ENCODE data around the gene BCDIN3D. TPM values are rescaled to one million over a fixed set of nuclear protein-coding genes. Genes with fewer than 3 reads are reported as not detected.

BCDIN3D gene
- total and polyA plus RNA-seq, 2 of the 8 experiments (the other 6 are each of a cell fraction or from before 2014, with no cell fraction given) = 1.6 to 2.4 TPM

DNA sequence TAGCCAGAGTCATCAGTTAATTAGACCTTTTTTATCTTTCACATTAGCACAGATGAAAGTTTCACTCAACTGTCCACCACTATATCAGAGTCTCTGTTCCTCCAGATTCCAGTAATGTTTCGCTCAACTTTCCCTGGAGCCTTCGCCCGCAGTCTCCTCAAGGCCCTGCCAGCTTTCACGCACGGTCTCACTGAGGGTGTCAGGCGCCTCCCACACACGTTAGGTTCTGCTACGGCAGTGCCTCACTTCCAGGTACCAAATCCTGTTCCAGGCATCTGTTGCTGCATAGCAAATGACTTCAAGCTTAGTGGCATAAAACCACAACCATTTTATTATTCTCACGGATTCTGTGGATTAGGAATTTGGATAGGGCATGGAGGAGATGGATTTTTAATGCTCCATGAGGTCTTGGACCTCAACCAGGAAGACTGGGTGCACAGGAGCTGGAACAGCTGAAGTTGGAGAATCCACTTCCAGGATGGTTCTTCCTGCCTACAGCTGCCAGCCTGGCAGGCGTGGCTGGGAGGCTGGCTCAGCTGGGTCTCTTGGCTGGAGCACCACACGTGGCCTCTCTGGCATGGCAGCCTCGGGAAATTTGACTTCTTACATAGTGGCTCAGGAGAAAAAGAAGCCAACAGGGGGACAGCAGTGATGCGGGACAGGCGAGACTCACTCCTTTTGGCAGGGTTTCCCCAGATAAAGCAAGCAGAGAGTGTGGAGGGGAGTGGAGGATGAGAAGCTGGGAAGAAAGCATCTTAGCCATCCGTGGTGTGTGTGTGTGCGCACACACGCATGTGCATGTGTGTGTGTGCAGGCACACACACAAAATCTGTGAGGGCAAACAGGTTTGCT is 21.3 kb upstream of the BCDIN3D start:
- Histone ChIP-seq H3K36me3 (ENCODE audit: control insufficient read depth in 2 of 4, insufficient read depth in 4 of 4, low read length in 3 of 4) (no peaks in the 10 kb centered on the region), H3K4ac (replicated peaks; ENCODE audit: insufficient read length, low read depth, low read length) (no peak overlapping the region), H2BK20ac (ENCODE audit: low read length) (no peak overlapping the region), H2BK120ac (replicated peaks; ENCODE audit: low read depth, low read length) (no peak overlapping the region), H2AK5ac (ENCODE audit: low read depth, low read length) (no peak overlapping the region), H4K5ac (ENCODE audit: insufficient read length, low read depth, low read length) (no peak overlapping the region), H3K23me2 (ENCODE audit: low read depth, low read length) (no peaks in the 10 kb centered on the region; the same call in 1 of the 2 replicates), H3K9me3 (ENCODE audit: insufficient read depth in 2 of 2, low read depth in 1 of 2, low read length in 1 of 2) (peaks cover 4 to 8% of the 10 kb centered on the region in 2 experiments; a peak in 2 of 4 replicates), H3K9ac (replicated peaks in 1 of 4; ENCODE audit: extremely low read depth in 1 of 4, low read depth in 3 of 4, low read length in 3 of 4) (no peak overlapping the region), H3K27me3 (replicated peaks in 1 of 4; ENCODE audit: control insufficient read depth in 3 of 4, extremely low read depth in 1 of 4, insufficient read depth in 3 of 4, low read length in 3 of 4) (peaks cover 0 to 2% (median 0%) of the 10 kb centered on the region in 4 experiments; a peak in 1 of 7 replicates), H3K4me2 (ENCODE audit: insufficient read depth in 1 of 2, low read depth in 2 of 2, low read length in 2 of 2) (no peak overlapping the region), H3K27ac (ENCODE audit: low read depth, low read length) (no peak overlapping the region), H2BK15ac (ENCODE audit: low read length) (no peak overlapping the region), H2AFZ (ENCODE audit: low read length) (no peak overlapping the region), H3K4me1 (replicated peaks in 1 of 4; ENCODE audit: control insufficient read depth in 3 of 4, insufficient read depth in 4 of 4, low read length in 3 of 4) (peaks cover 0 to 3% (median 1%) of the 10 kb centered on the region in 4 experiments; a peak in 3 of 7 replicates), H4K8ac (ENCODE audit: extremely low read depth, insufficient read depth, low read length) (0 out of 2 replicates have a peak overlapping the region, but pooled peaks have one; percentile 42), H2BK12ac (ENCODE audit: low read depth, low read length) (no peak overlapping the region), H2BK5ac (ENCODE audit: low read depth, low read length) (no peak overlapping the region), H4K20me1 (replicated peaks in 1 of 2; ENCODE audit: control insufficient read depth in 1 of 2, insufficient read depth in 2 of 2, low read length in 2 of 2) (no peaks in the 10 kb centered on the region), H3K56ac (replicated peaks; ENCODE audit: insufficient read length, low read depth, low read length) (no peak overlapping the region), H3K18ac (ENCODE audit: extremely low read depth, low read length) (no peak overlapping the region), H3K23ac (ENCODE audit: insufficient read length) (no peak overlapping the region), H3K79me1 (ENCODE audit: low read depth, low read length) (no peaks in the 10 kb centered on the region), H4K91ac (replicated peaks; ENCODE audit: insufficient read length, low read length) (no peak overlapping the region), H3K14ac (ENCODE audit: insufficient read length) (no peak overlapping the region), H3K79me2 (ENCODE audit: control insufficient read depth in 1 of 2, insufficient read depth in 2 of 2, low read length in 2 of 2) (no peaks in the 10 kb centered on the region), H3K4me3 (ENCODE audit: extremely low read depth in 1 of 4, insufficient read depth in 2 of 4, low read depth in 3 of 4, low read length in 4 of 4) (no peak overlapping the region)
- WGBS, 2 experiments (ENCODE audit: extremely low coverage in 1 of 2, insufficient coverage in 1 of 2, insufficient read length in 1 of 2, insufficient replicate concordance in 2 of 2, low coverage in 1 of 2, low lambda C conversion rate in 2 of 2, missing lambda C conversion rate in 1 of 2) = 86% methylated on average over 17 of the region's 17 CpGs; no CpG with 5 or more reads in 1 of the 2 experiments
- ChIA-PET POLR2A (ENCODE audit: partially characterized antibody) (interaction anchor here (0.8 to 1.1 kb wide), 2 partner anchors 10 to 73 kb away, joined by 3 to 4 read pairs; no protein-coding TSS in a partner anchor), CTCF (ENCODE audit: partially characterized antibody) (interaction anchor here (0.6 to 10.0 kb wide), 14 partner anchors 10 to 190 kb away, joined by 3 to 137 read pairs (median 4); partner anchors contain the start of gene TMBIM6)
- DNase-seq (ENCODE audit: low read depth in 1 of 2, low spot score in 2 of 2) (no peak), FAIRE-seq (no peak)
- no peak for TF ChIP-seq KDM4A (IDR thresholded peaks at IDR 0.05; ENCODE audit: low read depth, low read length, severe bottlenecking)

All from H1 (cell line).